DND-41 (cell line): Measurements from ENCODE around the gene NTF4.

Experiments
- CTCF ChIP-seq: IDR thresholded peaks from 2 replicates; pipeline ENCODE4 v1.5.1; 2012; ENCODE audit warnings: borderline replicate concordance, low read length, moderate library complexity, mild to moderate bottlenecking; ENCODE audit not compliant: poor library complexity, severe bottlenecking; ENCODE audit errors: extremely low read depth
- EZH2 ChIP-seq: IDR thresholded peaks from 3 replicates; pipeline ENCODE4 v1.6.1; 2012; ENCODE audit warnings: borderline replicate concordance, low read depth, mild to moderate bottlenecking, moderate library complexity, low read length, inconsistent platforms; ENCODE audit not compliant: severe bottlenecking

- no peak for TF ChIP-seq CTCF
- TF ChIP-seq EZH2 = no peak
Measured at GRCh38 chr19:49056101-49056901, 8.3 kb downstream of the NTF4 start.
